Keratinocyte (primary cell): ENCODE data around the gene PTBP1. TPM values are rescaled to one million over a fixed set of nuclear protein-coding genes. Genes with fewer than 3 reads are reported as not detected.

Experiments
- DNase-seq: peaks from one replicate; pipeline ENCODE4 v3.0.0-alpha.2; 2011; ENCODE audit warnings: low read depth, missing footprints, low spot score
- FAIRE-seq: peaks from 2 replicates; lab custom pipeline; 2011; peaks lifted over from hg19 to GRCh38; lab: Jason Lieb, UNC
- H2AFZ ChIP-seq: 2 replicates; pipeline ENCODE4 v1.6.0; 2012; ENCODE audit warnings: low read length, control low read depth, inconsistent platforms; ENCODE audit not compliant: control insufficient read depth
- H3K27ac ChIP-seq: 2 replicates; pipeline ENCODE4 v1.5.1; 2011; ENCODE audit warnings: low read length; ENCODE audit not compliant: control insufficient read depth, insufficient read depth
- H3K27me3 ChIP-seq: 3 replicates; pipeline ENCODE4 v1.6.0; 2011; ENCODE audit warnings: low read length; ENCODE audit not compliant: control insufficient read depth, insufficient read depth; ENCODE audit errors: extremely low read depth
- H3K36me3 ChIP-seq, 2 experiments: 2 replicates in 1 of 2; 3 replicates in 1 of 2; pipeline ENCODE4 v1.5.1; 2011; ENCODE audit warnings: low read length in 2 of 2, mild to moderate bottlenecking in 1 of 2; ENCODE audit not compliant: control insufficient read depth in 2 of 2, insufficient read depth in 2 of 2; ENCODE audit errors: extremely low read depth in 1 of 2
- H3K4me1 ChIP-seq: 3 replicates; pipeline ENCODE4 v1.5.1; 2011; ENCODE audit warnings: low read length; ENCODE audit not compliant: control insufficient read depth, insufficient read depth; ENCODE audit errors: extremely low read depth
- H3K4me2 ChIP-seq: 3 replicates; pipeline ENCODE4 v1.6.0; 2011; ENCODE audit warnings: low read depth, low read length; ENCODE audit not compliant: control insufficient read depth, insufficient read depth; ENCODE audit errors: extremely low read depth
- H3K4me3 ChIP-seq, 3 experiments: fragments of 200-600 bp in 1 of 3; sonication (generic) in 1 of 3; 2 replicates in 2 of 3; 3 replicates in 1 of 3; pipeline ENCODE4 v1.5.1; 2011 to 2016; ENCODE audit warnings: low read length in 3 of 3, mild to moderate bottlenecking in 3 of 3, control low read depth in 2 of 3, inconsistent platforms in 1 of 3, low read depth in 1 of 3, mixed read lengths in 1 of 3, mixed run types in 1 of 3, moderate library complexity in 1 of 3; ENCODE audit not compliant: control insufficient read depth in 2 of 3, insufficient read depth in 2 of 3; ENCODE audit errors: extremely low read depth in 1 of 3
- H3K79me2 ChIP-seq: 2 replicates; pipeline ENCODE4 v1.6.0; 2012; ENCODE audit warnings: low read length; ENCODE audit not compliant: control insufficient read depth, insufficient read depth
- H3K9ac ChIP-seq: 3 replicates; pipeline ENCODE4 v1.6.0; 2011; ENCODE audit warnings: low read length; ENCODE audit not compliant: control insufficient read depth, insufficient read depth; ENCODE audit errors: extremely low read depth
- H3K9me1 ChIP-seq: 3 replicates; pipeline ENCODE4 v1.6.0; 2011; ENCODE audit warnings: low read length; ENCODE audit not compliant: control insufficient read depth, insufficient read depth; ENCODE audit errors: extremely low read depth
- H3K9me3 ChIP-seq: 2 replicates; pipeline ENCODE4 v1.5.1; 2012; ENCODE audit warnings: low read depth, low read length; ENCODE audit not compliant: control insufficient read depth
- H4K20me1 ChIP-seq: 3 replicates; pipeline ENCODE4 v1.6.0; 2011; ENCODE audit warnings: low read length; ENCODE audit not compliant: control insufficient read depth, insufficient read depth; ENCODE audit errors: extremely low read depth
- EZH2 ChIP-seq: IDR thresholded peaks from one replicate; pipeline ENCODE4 v1.6.1; 2012; ENCODE audit warnings: inconsistent platforms, mild to moderate bottlenecking, low read length, moderate library complexity
- dilution Hi-C: fragments of 300-500 bp; cut with MboI; formaldehyde crosslinking; loops from one replicate; pipeline ENCODE4 v1.7.0; 2020; ENCODE audit warnings: low sequenced_read_pairs; ENCODE audit not compliant: extremely low pct_ligation_motif_present
- polyA plus RNA-seq, 5 experiments: library from polyadenylated mRNA; depleted of rRNA in 3 of 5; stranded (reverse) in 3 of 5; stranded (forward) in 1 of 5; unstranded in 1 of 5; fragments of >200 nt; gene quantifications; 1 replicate in 1 of 5; 2 replicates in 3 of 5; 3 replicates in 1 of 5; pipeline versions ENCODE4 v1.2.1 to v1.2.3, GENCODE V29; 2011 to 2012; ENCODE audit warnings: missing spikeins in 2 of 5, low read depth in 1 of 5, low replicate concordance in 1 of 5
- TF ChIP-seq, protein P1 (sequence below), 3 experiments: IDR thresholded peaks in 1 of 3; conservative IDR thresholded peaks in 1 of 3; optimal IDR thresholded peaks in 1 of 3; 2 replicates in 2 of 3; 3 replicates in 1 of 3; pipeline versions ENCODE3 to v1.5.1; 2011; ENCODE audit warnings: low read length in 3 of 3, mild to moderate bottlenecking in 3 of 3, moderate library complexity in 2 of 3, control low read depth in 1 of 3, inconsistent platforms in 1 of 3; ENCODE audit not compliant: insufficient read depth in 2 of 3; ENCODE audit errors: extremely low read depth in 1 of 3

The PTBP1 gene
- polyA plus RNA-seq, 1 donor (not counting 4 experiments of a cell fraction or from before 2014, with no cell fraction given): 117 TPM

DNA sequence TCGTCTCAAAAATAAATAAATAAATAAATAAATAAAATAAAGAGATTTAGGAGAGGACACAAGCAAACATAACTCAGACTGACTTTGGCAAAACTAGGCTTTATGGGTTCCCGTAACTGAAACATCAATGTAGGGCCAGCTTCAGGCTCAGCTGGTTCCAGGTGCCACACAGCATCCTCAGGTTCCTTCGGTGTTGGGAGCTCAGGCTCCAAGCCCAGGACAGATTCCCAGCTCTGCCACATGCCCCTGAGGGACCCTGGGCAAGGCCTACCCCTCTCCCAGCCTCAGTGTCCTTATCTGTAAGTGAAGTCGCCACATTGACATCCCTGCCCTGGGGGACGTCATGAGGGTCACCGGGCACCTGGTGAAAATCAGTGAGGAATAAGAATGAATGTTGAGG lies 27.6 kb upstream of the PTBP1 start:
- H3K27me3 ChIP-seq: no peaks in the 10 kb centered on the region
- no peaks in the 10 kb centered on the region for H3K4me1 ChIP-seq
- H3K27ac ChIP-seq: no peak overlapping the region
- no peaks in the 10 kb centered on the region for H3K79me2 ChIP-seq
- H3K4me3 ChIP-seq: no peak overlapping the region
- no peak overlapping the region for H2AFZ ChIP-seq
- dilution Hi-C loops: no loop called here
- no peaks in the 10 kb centered on the region for H3K9me1 ChIP-seq
- no peaks in the 10 kb centered on the region for H3K9me3 ChIP-seq
- no peak overlapping the region for H3K4me2 ChIP-seq
- H3K36me3 ChIP-seq: peaks cover 0 to 4% of the 10 kb centered on the region in 2 experiments
- no peak for DNase-seq
- H3K9ac ChIP-seq: no peak overlapping the region
- TF ChIP-seq, protein P1, sequence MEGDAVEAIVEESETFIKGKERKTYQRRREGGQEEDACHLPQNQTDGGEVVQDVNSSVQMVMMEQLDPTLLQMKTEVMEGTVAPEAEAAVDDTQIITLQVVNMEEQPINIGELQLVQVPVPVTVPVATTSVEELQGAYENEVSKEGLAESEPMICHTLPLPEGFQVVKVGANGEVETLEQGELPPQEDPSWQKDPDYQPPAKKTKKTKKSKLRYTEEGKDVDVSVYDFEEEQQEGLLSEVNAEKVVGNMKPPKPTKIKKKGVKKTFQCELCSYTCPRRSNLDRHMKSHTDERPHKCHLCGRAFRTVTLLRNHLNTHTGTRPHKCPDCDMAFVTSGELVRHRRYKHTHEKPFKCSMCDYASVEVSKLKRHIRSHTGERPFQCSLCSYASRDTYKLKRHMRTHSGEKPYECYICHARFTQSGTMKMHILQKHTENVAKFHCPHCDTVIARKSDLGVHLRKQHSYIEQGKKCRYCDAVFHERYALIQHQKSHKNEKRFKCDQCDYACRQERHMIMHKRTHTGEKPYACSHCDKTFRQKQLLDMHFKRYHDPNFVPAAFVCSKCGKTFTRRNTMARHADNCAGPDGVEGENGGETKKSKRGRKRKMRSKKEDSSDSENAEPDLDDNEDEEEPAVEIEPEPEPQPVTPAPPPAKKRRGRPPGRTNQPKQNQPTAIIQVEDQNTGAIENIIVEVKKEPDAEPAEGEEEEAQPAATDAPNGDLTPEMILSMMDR (optimal IDR thresholded peaks at IDR 0.05 in 1 of 3, IDR thresholded peaks at IDR 0.05 in 1 of 3, conservative IDR thresholded peaks at IDR 0.05 in 1 of 3; ENCODE audit: extremely low read depth in 1 of 3, insufficient read depth in 2 of 3, low read length in 3 of 3): no peak
- TF ChIP-seq EZH2: no peak
- no peaks in the 10 kb centered on the region for H4K20me1 ChIP-seq
- no peak for FAIRE-seq

DNA sequence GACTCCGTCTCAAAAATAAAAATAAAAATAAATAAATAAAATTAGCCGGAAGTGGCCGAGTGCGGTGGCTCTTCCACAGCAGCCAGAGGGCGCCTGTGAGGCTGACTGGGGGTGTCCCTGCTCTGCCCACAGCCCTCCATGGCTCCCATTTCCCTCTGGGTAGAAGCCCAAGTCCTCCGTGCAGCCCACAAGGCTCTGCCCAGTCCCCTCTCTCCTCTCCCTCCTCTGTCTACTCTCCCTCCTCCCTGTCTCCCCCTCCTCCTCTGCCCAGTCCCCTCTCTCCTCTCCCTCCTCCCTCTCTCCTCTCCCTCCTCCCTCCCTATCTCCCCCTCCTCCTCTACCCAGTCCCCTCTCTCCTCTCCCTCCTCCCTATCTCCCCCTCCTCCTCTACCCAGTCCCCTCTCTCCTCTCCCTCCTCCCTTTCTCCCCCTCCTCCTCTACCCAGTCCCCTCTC lies 25.9 kb upstream of the PTBP1 start:
- Histone ChIP-seq H3K4me1 (no peaks in the 10 kb centered on the region), H3K27me3 (no peaks in the 10 kb centered on the region), H3K4me3 (no peak overlapping the region), H3K27ac (no peak overlapping the region), H3K9me3 (no peaks in the 10 kb centered on the region), H3K9ac (no peak overlapping the region), H4K20me1 (no peaks in the 10 kb centered on the region), H2AFZ (no peak overlapping the region), H3K4me2 (no peak overlapping the region), H3K9me1 (no peaks in the 10 kb centered on the region), H3K79me2 (no peaks in the 10 kb centered on the region), H3K36me3 (no peaks in the 10 kb centered on the region)
- FAIRE-seq (no peak), DNase-seq (no peak)
- no peak for TF ChIP-seq EZH2
- TF ChIP-seq, protein P1 (optimal IDR thresholded peaks at IDR 0.05 in 1 of 3, IDR thresholded peaks at IDR 0.05 in 1 of 3, conservative IDR thresholded peaks at IDR 0.05 in 1 of 3; ENCODE audit: extremely low read depth in 1 of 3, insufficient read depth in 2 of 3, low read length in 3 of 3): peak; percentile 41 to 79 (median 73)
- dilution Hi-C loops: no loop called here
